Measurements from ENCODE around the gene UBA5. TPM values are rescaled to one million over a fixed set of nuclear protein-coding genes. Genes with fewer than 3 reads are reported as not detected.

UBA5 gene
- total and polyA plus RNA-seq, 4 donors, result 15.3 to 51.9 (median 36.0) TPM

- H3K9me3 ChIP-seq (ENCODE audit: control insufficient read depth in 4 of 4, low read length in 3 of 4), result no peaks in the 10 kb centered on the region
- no peak for DNase-seq (ENCODE audit: low spot score)
- peaks cover 1 to 46% (median 31%) of the 10 kb centered on the region in 4 donors for H3K36me3 ChIP-seq (ENCODE audit: control insufficient read depth in 4 of 4, insufficient read depth in 3 of 4, low read depth in 1 of 4, low read length in 3 of 4)
- WGBS, result 99% methylated on average over 3 of the region's 3 CpGs
- no peaks in the 10 kb centered on the region for H3K4me1 ChIP-seq (ENCODE audit: control insufficient read depth in 4 of 4, insufficient read depth in 4 of 4, low read length in 3 of 4)
- no peak overlapping the region for H3K4me3 ChIP-seq (ENCODE audit: low read depth in 1 of 3, low read length in 3 of 3)
- H3K27ac ChIP-seq (ENCODE audit: low read depth in 1 of 2, low read length in 2 of 2), result no peak overlapping the region
- no peak for TF ChIP-seq REST (IDR thresholded peaks at IDR 0.05)
- TF ChIP-seq YY1 (IDR thresholded peaks at IDR 0.05), result no peak
- TF ChIP-seq HNF4A (conservative IDR thresholded peaks at IDR 0.05), result no peak
- TF ChIP-seq FOXA2 (IDR thresholded peaks at IDR 0.05), result no peak
- TF ChIP-seq NR2F2 (IDR thresholded peaks at IDR 0.05), result no peak
- TF ChIP-seq HNF4G (IDR thresholded peaks at IDR 0.05), result no peak
- TF ChIP-seq MAX (IDR thresholded peaks at IDR 0.05), result no peak
- no peak overlapping the region for H3K9ac ChIP-seq (ENCODE audit: low read depth in 1 of 2, low read length in 2 of 2)
- no peaks in the 10 kb centered on the region for H3K27me3 ChIP-seq (ENCODE audit: control insufficient read depth in 4 of 4, insufficient read depth in 4 of 4, low read length in 3 of 4)
Observed at GRCh38 chr3:132681421-132681820, 21.3 kb downstream of the UBA5 start.

GRCh38 chr3:132682201-132682600, 22.1 kb downstream of the UBA5 start:
- no peak for DNase-seq (ENCODE audit: low spot score)
- no peaks in the 10 kb centered on the region for H3K9me3 ChIP-seq (ENCODE audit: control insufficient read depth in 4 of 4, low read length in 3 of 4)
- peaks cover 1 to 38% (median 31%) of the 10 kb centered on the region in 4 donors for H3K36me3 ChIP-seq (ENCODE audit: control insufficient read depth in 4 of 4, insufficient read depth in 3 of 4, low read depth in 1 of 4, low read length in 3 of 4)
- no peak overlapping the region for H3K9ac ChIP-seq (ENCODE audit: low read depth in 1 of 2, low read length in 2 of 2)
- H3K27me3 ChIP-seq (ENCODE audit: control insufficient read depth in 4 of 4, insufficient read depth in 4 of 4, low read length in 3 of 4), result no peaks in the 10 kb centered on the region
- no peaks in the 10 kb centered on the region for H3K4me1 ChIP-seq (ENCODE audit: control insufficient read depth in 4 of 4, insufficient read depth in 4 of 4, low read length in 3 of 4)
- TF ChIP-seq SP1 (IDR thresholded peaks at IDR 0.05) (no peak), TAF1 (conservative IDR thresholded peaks at IDR 0.05) (no peak), ATF3 (IDR thresholded peaks at IDR 0.05) (no peak), CTCF (IDR thresholded peaks at IDR 0.05; ENCODE audit: low read depth, low read length, missing input control) (no peak), FOXA2 (IDR thresholded peaks at IDR 0.05) (no peak), GABPA (IDR thresholded peaks at IDR 0.05 in 1 of 2, conservative IDR thresholded peaks at IDR 0.05 in 1 of 2) (no peak), JUND (IDR thresholded peaks at IDR 0.05) (no peak), FOXA1 (IDR thresholded peaks at IDR 0.05) (no peak), EGR1 (IDR thresholded peaks at IDR 0.05; ENCODE audit: low read depth in 2 of 2) (no peak), REST (IDR thresholded peaks at IDR 0.05) (no peak), NR2F2 (IDR thresholded peaks at IDR 0.05) (no peak), RXRA (IDR thresholded peaks at IDR 0.05) (no peak), HNF4A (conservative IDR thresholded peaks at IDR 0.05) (no peak), ZBTB33 (IDR thresholded peaks at IDR 0.05) (no peak), YY1 (IDR thresholded peaks at IDR 0.05) (no peak), MAX (IDR thresholded peaks at IDR 0.05) (no peak), RAD21 (IDR thresholded peaks at IDR 0.05) (no peak)
- H3K27ac ChIP-seq (ENCODE audit: low read depth in 1 of 2, low read length in 2 of 2), result no peak overlapping the region
- no peak overlapping the region for H3K4me3 ChIP-seq (ENCODE audit: low read depth in 1 of 3, low read length in 3 of 3)

Measured in liver (tissue), 9 donors.